Peyer's patch (tissue), 4 donors: ENCODE measurements around the gene LDLRAD4.

Experiments used
- POLR2A ChIP-seq, 2 donors: fragments of 450-650 bp; IDR thresholded peaks; one replicate each; pipeline ENCODE4 v1.5.1; 2017; ENCODE audit warnings: antibody characterized with exemption in 2 of 2, mild to moderate bottlenecking in 2 of 2, moderate library complexity in 2 of 2
- TF ChIP-seq, protein P1 (sequence below), 6 experiments: fragments of 450-650 bp in 4 of 6; fragments of 200-600 bp in 2 of 6; sonication (generic) in 1 of 6; IDR thresholded peaks; one replicate each; pipeline ENCODE4 v1.5.1; 2017 to 2019; ENCODE audit warnings: antibody characterized with exemption in 6 of 6, mild to moderate bottlenecking in 3 of 6, moderate library complexity in 1 of 6

DNA sequence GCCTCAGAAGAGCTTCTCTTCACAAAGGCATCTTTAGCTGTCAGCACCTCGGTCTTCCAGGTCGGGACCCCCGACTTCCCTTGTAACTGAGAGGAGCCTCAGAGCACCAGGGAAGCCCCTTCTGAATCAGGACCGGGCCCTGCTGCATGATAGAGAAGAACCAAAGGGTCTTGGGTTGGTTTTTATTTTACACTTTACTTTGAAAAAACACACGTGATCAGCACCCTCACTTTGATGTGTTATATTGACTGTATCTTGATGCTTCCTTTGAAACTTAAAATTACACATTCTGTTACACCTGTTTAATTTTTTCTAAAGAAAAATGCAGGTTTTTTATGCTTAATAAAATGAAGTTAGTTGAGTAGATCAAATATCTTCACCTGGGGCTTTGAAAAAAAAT is 305.5 kb downstream of the LDLRAD4 start:
- TF ChIP-seq, protein P1, sequence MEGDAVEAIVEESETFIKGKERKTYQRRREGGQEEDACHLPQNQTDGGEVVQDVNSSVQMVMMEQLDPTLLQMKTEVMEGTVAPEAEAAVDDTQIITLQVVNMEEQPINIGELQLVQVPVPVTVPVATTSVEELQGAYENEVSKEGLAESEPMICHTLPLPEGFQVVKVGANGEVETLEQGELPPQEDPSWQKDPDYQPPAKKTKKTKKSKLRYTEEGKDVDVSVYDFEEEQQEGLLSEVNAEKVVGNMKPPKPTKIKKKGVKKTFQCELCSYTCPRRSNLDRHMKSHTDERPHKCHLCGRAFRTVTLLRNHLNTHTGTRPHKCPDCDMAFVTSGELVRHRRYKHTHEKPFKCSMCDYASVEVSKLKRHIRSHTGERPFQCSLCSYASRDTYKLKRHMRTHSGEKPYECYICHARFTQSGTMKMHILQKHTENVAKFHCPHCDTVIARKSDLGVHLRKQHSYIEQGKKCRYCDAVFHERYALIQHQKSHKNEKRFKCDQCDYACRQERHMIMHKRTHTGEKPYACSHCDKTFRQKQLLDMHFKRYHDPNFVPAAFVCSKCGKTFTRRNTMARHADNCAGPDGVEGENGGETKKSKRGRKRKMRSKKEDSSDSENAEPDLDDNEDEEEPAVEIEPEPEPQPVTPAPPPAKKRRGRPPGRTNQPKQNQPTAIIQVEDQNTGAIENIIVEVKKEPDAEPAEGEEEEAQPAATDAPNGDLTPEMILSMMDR (IDR thresholded peaks at IDR 0.05), result no peak
- TF ChIP-seq POLR2A (IDR thresholded peaks at IDR 0.05), result no peak
